Natural killer cell (primary cell): Measurements from ENCODE around the gene DAPK2. TPM values are rescaled to one million over a fixed set of nuclear protein-coding genes. Genes with fewer than 3 reads are reported as not detected.

Source experiments
- ATAC-seq, 3 donors: fragments of 150-1000 bp in 2 of 3; fragments of 200-7000 bp in 1 of 3; cut with Tn5 transposase; 1 replicate in 1 of 3; 2 replicates in 2 of 3; pipeline ENCODE4 v1.10.0; 2021; ENCODE audit warnings: mild to moderate bottlenecking in 2 of 3, moderate library complexity in 2 of 3
- DNase-seq, 2 donors: peaks; one replicate each; pipeline versions ENCODE4 v3.0.0 to v3.0.0-alpha.2; 2013 to 2021; ENCODE audit warnings: mixed read lengths in 1 of 2
- H3K27ac ChIP-seq: one replicate; pipeline ENCODE4 v1.5.1; 2013; ENCODE audit warnings: mild to moderate bottlenecking, low read length
- H3K27me3 ChIP-seq: one replicate; pipeline ENCODE4 v1.6.1; 2013; ENCODE audit warnings: low read length; ENCODE audit not compliant: control insufficient read depth, insufficient read depth
- H3K36me3 ChIP-seq: one replicate; pipeline ENCODE4 v1.6.1; 2013; ENCODE audit warnings: low read length; ENCODE audit not compliant: control insufficient read depth, insufficient read depth
- H3K4me1 ChIP-seq: one replicate; pipeline ENCODE4 v1.6.1; 2013; ENCODE audit warnings: low read length; ENCODE audit not compliant: control insufficient read depth, insufficient read depth
- H3K4me3 ChIP-seq: one replicate; pipeline ENCODE4 v1.5.1; 2013; ENCODE audit warnings: low read length
- H3K9me3 ChIP-seq: one replicate; pipeline ENCODE4 v1.6.1; 2013; ENCODE audit warnings: low read length; ENCODE audit not compliant: control insufficient read depth, insufficient read depth
- H3K27ac Mint-ChIP-seq, 2 donors: one replicate each; pipeline ENCODE4 v1.8.0; 2022; ENCODE audit warnings: mild to moderate bottlenecking in 2 of 2, mixed read lengths in 2 of 2, moderate library complexity in 1 of 2
- H3K27me3 Mint-ChIP-seq, 2 donors: one replicate each; pipeline ENCODE4 v1.8.0; 2022; ENCODE audit warnings: low read depth in 2 of 2, mixed read lengths in 2 of 2
- H3K36me3 Mint-ChIP-seq: one replicate; pipeline ENCODE4 v1.8.0; 2022; ENCODE audit warnings: mixed read lengths
- H3K4me1 Mint-ChIP-seq, 2 donors: one replicate each; pipeline ENCODE4 v1.8.0; 2022; ENCODE audit warnings: mixed read lengths in 2 of 2
- H3K4me3 Mint-ChIP-seq: one replicate; pipeline ENCODE4 v1.8.0; 2022; ENCODE audit warnings: mild to moderate bottlenecking, moderate library complexity, mixed read lengths
- H3K9me3 Mint-ChIP-seq, 2 donors: one replicate each; pipeline ENCODE4 v1.8.0; 2022; ENCODE audit warnings: mixed read lengths in 2 of 2
- WGBS: methylation state at CpG from one replicate; pipeline ENCODE4 v1.1.7; 2013; ENCODE audit warnings: missing lambda C conversion rate; ENCODE audit not compliant: insufficient coverage; 5-methylcytosine and 5-hydroxymethylcytosine counted together
- intact Hi-C: fragments of 100-400 bp; cut with micrococcal nuclease; formaldehyde crosslinking; loops from one replicate; pipeline ENCODE4 v1.14.2; 2022
- total RNA-seq, 4 donors: library from RNA; stranded (reverse); fragments of 120-200 nt in 1 of 4; gene quantifications; one replicate each; pipeline versions ENCODE4 v1.2.3 to v1.2.4, GENCODE V29; 2013 to 2022
- TF ChIP-seq, protein P1 (sequence below): fragments of 200-600 bp; IDR thresholded peaks from one replicate; pipeline ENCODE4 v1.8.0; 2022; ENCODE audit warnings: antibody characterized with exemption

Gene DAPK2
- 10 to 100 TPM in 1 of 3 donors, 1 to 10 TPM in 2; 3.7 to 25.3 (median 6.0) TPM for total RNA-seq
- 5.6 TPM for total RNA-seq (2013)

DNA sequence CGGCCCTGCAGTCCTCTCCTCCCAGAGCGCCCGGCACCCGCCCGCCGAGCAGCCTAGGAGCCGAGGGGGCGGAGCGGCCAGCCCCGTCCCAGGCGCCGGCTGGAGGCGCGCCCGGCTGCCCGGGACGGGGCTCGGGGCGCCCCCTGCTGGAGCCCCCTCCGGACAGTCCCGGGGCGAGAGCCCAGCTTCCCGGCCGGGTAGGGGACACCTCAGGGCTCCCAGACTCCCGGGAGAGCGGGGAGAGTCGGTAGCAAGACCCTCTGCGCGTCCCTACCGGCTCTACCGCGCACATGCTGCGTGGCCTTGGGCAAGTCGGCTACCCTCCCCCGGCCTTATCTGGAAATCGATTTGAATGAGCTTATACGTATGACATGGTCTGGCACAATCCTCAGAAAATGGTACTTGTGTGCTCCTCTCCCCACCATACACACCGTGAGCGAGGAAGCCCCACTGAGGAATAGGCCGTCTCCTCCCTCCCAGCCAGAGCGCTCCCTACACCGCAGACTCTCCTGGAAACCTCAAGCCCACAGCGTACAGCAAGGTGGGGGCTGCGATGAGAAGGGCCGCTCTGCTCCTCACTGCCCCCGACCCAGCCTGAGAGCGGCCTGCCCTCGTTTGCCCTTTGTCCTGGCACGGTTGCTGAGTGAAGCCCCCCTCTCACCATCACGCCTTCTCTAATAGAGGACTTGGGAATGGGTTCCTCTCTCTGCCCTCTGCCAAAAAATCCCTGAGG, at the start of gene DAPK2:
TSS of gene DAPK2 (minus strand) at position 65 of the 733 bp plus-strand sequence. CDS start 6,224 bp downstream, outside the sequence.
- H3K4me1 ChIP-seq, result peaks cover 33% of the 10 kb centered on the region
- TF ChIP-seq, protein P1, sequence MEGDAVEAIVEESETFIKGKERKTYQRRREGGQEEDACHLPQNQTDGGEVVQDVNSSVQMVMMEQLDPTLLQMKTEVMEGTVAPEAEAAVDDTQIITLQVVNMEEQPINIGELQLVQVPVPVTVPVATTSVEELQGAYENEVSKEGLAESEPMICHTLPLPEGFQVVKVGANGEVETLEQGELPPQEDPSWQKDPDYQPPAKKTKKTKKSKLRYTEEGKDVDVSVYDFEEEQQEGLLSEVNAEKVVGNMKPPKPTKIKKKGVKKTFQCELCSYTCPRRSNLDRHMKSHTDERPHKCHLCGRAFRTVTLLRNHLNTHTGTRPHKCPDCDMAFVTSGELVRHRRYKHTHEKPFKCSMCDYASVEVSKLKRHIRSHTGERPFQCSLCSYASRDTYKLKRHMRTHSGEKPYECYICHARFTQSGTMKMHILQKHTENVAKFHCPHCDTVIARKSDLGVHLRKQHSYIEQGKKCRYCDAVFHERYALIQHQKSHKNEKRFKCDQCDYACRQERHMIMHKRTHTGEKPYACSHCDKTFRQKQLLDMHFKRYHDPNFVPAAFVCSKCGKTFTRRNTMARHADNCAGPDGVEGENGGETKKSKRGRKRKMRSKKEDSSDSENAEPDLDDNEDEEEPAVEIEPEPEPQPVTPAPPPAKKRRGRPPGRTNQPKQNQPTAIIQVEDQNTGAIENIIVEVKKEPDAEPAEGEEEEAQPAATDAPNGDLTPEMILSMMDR, result peak; percentile 77
- H3K4me3 Mint-ChIP-seq, result peak within 1 kb of the TSS; percentile 82
- intact Hi-C loops, result loop anchor here (1.0 to 10.0 kb wide), 4 partner anchors 101 to 294 kb away; no protein-coding TSS in a partner anchor
- 4% methylated on average over 50 of the region's 50 CpGs for WGBS
- peak; percentile 92 to 93 (median 92) for ATAC-seq
- no peaks in the 10 kb centered on the region for H3K9me3 ChIP-seq
- H3K27ac ChIP-seq, result no peak within 1 kb of the TSS
- peak within 1 kb of the TSS; percentile 38 for H3K4me3 ChIP-seq
- H3K27ac Mint-ChIP-seq, result peak within 1 kb of the TSS in 1 of 2 donors; percentile 56
- DNase-seq, result peak; percentile 70 to 84
- no peaks in the 10 kb centered on the region for H3K36me3 Mint-ChIP-seq
- no peaks in the 10 kb centered on the region for H3K36me3 ChIP-seq
- H3K27me3 Mint-ChIP-seq, result peaks cover 18 to 19% of the 10 kb centered on the region in 2 donors
- peaks cover 2% of the 10 kb centered on the region for H3K27me3 ChIP-seq
- H3K9me3 Mint-ChIP-seq, result no peaks in the 10 kb centered on the region
- H3K4me1 Mint-ChIP-seq, result peaks cover 0 to 11% of the 10 kb centered on the region in 2 donors

- 51% methylated on average over 4 of the region's 4 CpGs for WGBS
- Histone ChIP-seq H3K27ac (peak overlapping the region; percentile 62), H3K9me3 (no peaks in the 10 kb centered on the region), H3K4me1 (peaks cover 44% of the 10 kb centered on the region), H3K36me3 (no peaks in the 10 kb centered on the region), H3K27me3 (no peaks in the 10 kb centered on the region), H3K4me3 (peak overlapping the region; percentile 84)
- intact Hi-C loops, result loop anchor here (5.0 to 10.0 kb wide), 2 partner anchors 57 to 901 kb away; partner anchors contain the start of gene SNX22
- peaks cover 62% of the 10 kb centered on the region in 2 donors for H3K4me1 Mint-ChIP-seq
- H3K4me3 Mint-ChIP-seq, result peak overlapping the region; percentile 100
- no peak for DNase-seq
- H3K27ac Mint-ChIP-seq, result peak overlapping the region; percentile 92 to 99
- TF ChIP-seq, protein P1, result no peak
- ATAC-seq, result no peak
- no peaks in the 10 kb centered on the region for H3K27me3 Mint-ChIP-seq
- no peaks in the 10 kb centered on the region for H3K36me3 Mint-ChIP-seq
- no peaks in the 10 kb centered on the region for H3K9me3 Mint-ChIP-seq
Observed at GRCh38 chr15:64095431-64095794, 49.1 kb upstream of the DAPK2 start.

DNA sequence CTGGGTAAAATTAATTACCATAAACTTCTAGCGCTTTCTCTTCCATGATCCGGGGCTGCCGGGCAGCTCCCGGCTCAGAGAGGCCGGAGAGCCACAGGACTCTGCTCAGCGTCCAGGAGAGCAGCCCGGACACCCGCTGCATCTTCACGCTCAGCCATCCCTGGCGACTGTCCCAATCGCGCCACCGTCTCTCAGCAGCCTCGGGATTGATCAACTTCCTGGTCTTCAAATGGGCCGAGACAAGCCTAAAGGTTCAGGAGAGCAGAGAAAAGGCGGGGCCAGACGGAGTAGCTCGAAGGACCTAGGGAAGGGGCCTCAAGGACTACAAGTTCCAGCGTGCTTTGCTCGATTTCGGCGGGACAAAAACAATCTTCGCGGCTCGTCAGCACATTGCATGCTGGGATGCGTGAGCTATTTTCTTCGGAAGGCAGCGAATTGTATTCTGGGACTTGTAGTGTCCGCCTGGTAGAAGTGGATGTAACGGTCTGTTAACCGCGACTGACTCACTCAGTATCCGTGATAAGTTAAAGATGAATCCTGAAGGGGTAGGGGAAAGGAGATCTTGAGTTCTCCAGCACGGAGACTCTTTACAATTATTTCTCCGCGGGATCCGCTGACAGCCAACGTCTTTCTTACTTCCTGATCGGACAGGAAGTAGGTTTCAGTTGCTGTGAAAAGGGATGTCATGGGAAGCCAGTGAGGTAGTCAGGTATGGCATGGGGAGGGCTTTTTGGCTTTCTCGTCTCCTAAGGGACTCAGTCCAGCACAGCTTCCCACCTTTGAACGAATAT, 47.5 kb upstream of the DAPK2 start, which contains the start of gene CIAO2A:
TSS of gene CIAO2A (minus strand) at position 212 of the 791 bp plus-strand sequence. CDS start at position 142, 70 bp downstream.
- H3K4me3 Mint-ChIP-seq, result peak within 1 kb of the TSS; percentile 100
- intact Hi-C loops, result loop anchor here (1.0 to 10.0 kb wide), 3 partner anchors 69 to 899 kb away; partner anchors contain the start of gene PPIB
- Histone ChIP-seq H3K27ac (peak within 1 kb of the TSS; percentile 93), H3K36me3 (peaks cover 3% of the 10 kb centered on the region), H3K4me1 (peaks cover 52% of the 10 kb centered on the region), H3K9me3 (no peaks in the 10 kb centered on the region), H3K4me3 (peak within 1 kb of the TSS; percentile 74), H3K27me3 (no peaks in the 10 kb centered on the region)
- WGBS, result under 1% methylated on average over 39 of the region's 41 CpGs
- ATAC-seq, result peak; percentile 72 to 83 (median 75)
- H3K4me1 Mint-ChIP-seq, result peaks cover 64 to 69% of the 10 kb centered on the region in 2 donors
- no peaks in the 10 kb centered on the region for H3K9me3 Mint-ChIP-seq
- DNase-seq, result peak; percentile 80 to 97
- TF ChIP-seq, protein P1, result no peak
- H3K27me3 Mint-ChIP-seq, result no peaks in the 10 kb centered on the region
- no peaks in the 10 kb centered on the region for H3K36me3 Mint-ChIP-seq
- H3K27ac Mint-ChIP-seq, result peak within 1 kb of the TSS; percentile 98 to 99
